Suprapubic skin (tissue), 4 donors: ENCODE data around the gene CAMTA1.

Experiments
- EP300 ChIP-seq: sonication (generic); formaldehyde crosslinking; IDR thresholded peaks from one replicate; pipeline ENCODE4 v1.6.1; 2017; ENCODE audit warnings: antibody characterized with exemption
- POLR2A ChIP-seq, 2 donors: fragments of 450-650 bp; IDR thresholded peaks; one replicate each; pipeline ENCODE4 v1.6.1; 2017; ENCODE audit warnings: antibody characterized with exemption in 2 of 2, mild to moderate bottlenecking in 2 of 2, moderate library complexity in 2 of 2
- POLR2AphosphoS5 ChIP-seq, 3 donors: sonication (generic); formaldehyde crosslinking; IDR thresholded peaks; one replicate each; pipeline ENCODE4 v1.6.1; 2017; ENCODE audit warnings: antibody characterized with exemption in 3 of 3
- TF ChIP-seq, protein P1 (sequence below), 2 donors: fragments of 200-600 bp in 1 of 2; fragments of 450-650 bp in 1 of 2; sonication (generic) in 1 of 2; IDR thresholded peaks; one replicate each; pipeline ENCODE4 v1.5.1; 2016 to 2019; ENCODE audit warnings: antibody characterized with exemption in 2 of 2, mild to moderate bottlenecking in 1 of 2, moderate library complexity in 1 of 2

DNA sequence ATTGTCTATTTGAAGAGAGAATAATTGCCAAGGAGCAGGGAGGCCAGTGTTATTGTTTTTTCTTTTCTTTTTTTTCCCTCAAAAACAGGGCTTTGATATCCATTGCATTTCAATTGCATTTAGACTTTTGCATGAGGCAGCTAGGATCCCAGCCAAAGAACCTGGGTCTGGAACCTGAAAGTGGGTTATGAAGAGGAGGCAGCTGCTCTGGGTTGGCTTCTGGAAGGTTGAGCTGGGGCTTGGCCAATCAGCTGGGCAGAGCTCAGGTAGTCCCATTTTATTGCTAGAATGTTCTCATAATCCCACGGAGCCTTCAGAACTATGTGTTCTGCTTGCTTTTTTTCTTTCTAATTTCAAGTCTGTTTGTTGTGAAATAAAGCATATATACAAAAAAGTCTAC is 218.9 kb downstream of the CAMTA1 start:
- TF ChIP-seq, protein P1, sequence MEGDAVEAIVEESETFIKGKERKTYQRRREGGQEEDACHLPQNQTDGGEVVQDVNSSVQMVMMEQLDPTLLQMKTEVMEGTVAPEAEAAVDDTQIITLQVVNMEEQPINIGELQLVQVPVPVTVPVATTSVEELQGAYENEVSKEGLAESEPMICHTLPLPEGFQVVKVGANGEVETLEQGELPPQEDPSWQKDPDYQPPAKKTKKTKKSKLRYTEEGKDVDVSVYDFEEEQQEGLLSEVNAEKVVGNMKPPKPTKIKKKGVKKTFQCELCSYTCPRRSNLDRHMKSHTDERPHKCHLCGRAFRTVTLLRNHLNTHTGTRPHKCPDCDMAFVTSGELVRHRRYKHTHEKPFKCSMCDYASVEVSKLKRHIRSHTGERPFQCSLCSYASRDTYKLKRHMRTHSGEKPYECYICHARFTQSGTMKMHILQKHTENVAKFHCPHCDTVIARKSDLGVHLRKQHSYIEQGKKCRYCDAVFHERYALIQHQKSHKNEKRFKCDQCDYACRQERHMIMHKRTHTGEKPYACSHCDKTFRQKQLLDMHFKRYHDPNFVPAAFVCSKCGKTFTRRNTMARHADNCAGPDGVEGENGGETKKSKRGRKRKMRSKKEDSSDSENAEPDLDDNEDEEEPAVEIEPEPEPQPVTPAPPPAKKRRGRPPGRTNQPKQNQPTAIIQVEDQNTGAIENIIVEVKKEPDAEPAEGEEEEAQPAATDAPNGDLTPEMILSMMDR (IDR thresholded peaks at IDR 0.05) = no peak
- TF ChIP-seq POLR2AphosphoS5 (IDR thresholded peaks at IDR 0.05) (no peak), EP300 (no peak), POLR2A (IDR thresholded peaks at IDR 0.05) (no peak)
